Superior temporal gyrus (tissue), 1 donor: ENCODE data around the gene ZNF784.

ENCODE experiments used
- DNase-seq: peaks from one replicate; pipeline ENCODE4 v3.0.0-alpha.2; 2016; ENCODE audit errors: extremely low spot score

ZNF784 gene

GRCh38 chr19:55624109-55625003 lies at the start of gene ZNF784:
ZNF784 (minus strand) TSS chr19:55624566; CDS start chr19:55624561, 5 bp downstream.
- DNase-seq: peak; percentile 88

DNA sequence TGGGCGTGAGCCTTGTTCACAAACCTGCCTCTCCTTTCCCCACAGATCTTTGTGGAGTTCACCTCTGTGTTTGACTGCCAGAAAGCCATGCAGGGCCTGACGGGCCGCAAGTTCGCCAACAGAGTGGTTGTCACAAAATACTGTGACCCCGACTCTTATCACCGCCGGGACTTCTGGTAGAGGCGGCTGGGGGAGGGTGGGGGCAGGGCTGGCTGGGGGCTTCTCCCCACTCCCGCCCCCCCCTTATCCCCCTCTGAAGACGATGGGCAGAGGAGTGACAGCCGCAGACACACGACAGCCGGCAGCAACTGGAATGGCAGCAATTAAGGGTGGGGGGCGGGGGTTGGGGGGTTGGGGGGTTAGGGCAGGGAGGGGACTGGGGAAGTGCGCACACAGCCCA lies 49.5 kb upstream of the ZNF784 start:
- DNase-seq: no peak

GRCh38 chr19:55673465-55673864 lies 49.1 kb upstream of the ZNF784 start:
- DNase-seq: no peak

DNA sequence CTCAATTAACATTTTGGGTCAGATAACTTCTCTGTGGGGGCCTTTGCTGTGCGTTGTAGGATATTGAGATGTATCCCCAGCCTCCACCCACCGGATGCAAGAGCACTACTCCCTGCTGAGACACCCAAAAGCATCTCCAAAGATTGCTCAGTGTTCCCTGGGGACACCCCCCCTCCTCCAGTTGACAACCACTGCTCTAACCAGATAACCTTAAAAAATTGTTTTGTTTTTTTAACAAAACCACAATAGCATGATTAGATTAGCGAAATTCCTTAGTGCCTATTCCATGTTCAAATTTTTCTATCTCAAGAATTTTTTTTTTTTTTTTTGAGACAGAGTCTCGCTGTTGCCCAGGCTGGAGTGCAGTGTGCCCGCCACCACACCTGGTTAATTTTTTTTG lies 48.1 kb upstream of the ZNF784 start:
- no peak for DNase-seq

DNA sequence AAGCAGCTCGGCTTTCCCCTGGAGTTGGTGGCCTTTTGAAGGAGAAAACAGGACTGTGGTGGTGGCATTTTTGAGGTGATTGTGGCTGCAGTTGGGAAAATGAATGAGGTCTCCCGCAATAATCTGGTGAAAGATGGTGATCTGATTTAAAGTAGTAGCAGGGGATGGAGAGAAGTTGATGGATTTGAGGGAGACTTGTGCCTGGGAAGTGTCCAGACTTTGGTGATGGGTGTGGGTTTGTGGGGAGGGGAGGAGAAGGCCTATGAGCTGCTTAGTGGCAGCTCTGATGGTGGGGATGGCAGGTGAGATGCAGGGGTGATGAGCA lies 46.6 kb upstream of the ZNF784 start:
- DNase-seq: no peak

DNA sequence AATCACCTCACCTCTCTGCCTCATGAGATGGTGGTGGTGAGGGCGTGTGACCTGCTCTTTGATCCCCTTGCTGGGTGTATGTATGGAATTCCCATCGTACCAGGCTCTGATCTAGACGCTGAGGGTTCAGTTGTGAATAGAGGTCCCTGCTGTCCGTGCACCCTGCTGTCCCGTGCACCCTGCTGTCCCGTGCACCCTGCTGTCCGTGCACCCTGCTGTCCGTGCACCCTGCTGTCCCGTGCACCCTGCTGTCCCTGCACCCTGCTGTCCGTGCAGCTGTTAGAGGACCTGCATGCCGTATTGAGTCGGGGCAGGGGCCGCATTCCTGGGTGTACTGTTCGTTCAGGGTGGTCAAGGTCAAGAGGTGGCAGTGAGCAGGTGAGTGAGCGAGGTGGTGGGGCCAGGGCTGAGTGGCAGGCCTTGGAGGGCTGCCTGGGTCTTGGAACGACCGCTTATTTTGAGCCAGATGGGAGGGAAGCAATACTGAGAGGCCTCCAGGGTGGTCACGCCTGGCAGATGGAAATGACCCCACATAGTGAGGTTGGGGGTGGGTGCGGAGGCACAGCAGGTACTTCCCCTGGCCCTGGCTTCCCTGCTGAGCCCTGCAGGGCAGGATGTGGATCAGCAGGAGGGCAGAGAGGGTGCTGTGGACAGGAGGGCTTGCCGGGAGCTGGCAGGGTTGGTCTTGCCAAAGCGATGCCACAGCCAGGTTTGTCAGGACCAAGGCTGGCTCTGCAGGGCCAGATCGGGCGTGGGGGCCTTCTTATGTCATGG lies 46.1 kb upstream of the ZNF784 start:
- DNase-seq: no peak

DNA sequence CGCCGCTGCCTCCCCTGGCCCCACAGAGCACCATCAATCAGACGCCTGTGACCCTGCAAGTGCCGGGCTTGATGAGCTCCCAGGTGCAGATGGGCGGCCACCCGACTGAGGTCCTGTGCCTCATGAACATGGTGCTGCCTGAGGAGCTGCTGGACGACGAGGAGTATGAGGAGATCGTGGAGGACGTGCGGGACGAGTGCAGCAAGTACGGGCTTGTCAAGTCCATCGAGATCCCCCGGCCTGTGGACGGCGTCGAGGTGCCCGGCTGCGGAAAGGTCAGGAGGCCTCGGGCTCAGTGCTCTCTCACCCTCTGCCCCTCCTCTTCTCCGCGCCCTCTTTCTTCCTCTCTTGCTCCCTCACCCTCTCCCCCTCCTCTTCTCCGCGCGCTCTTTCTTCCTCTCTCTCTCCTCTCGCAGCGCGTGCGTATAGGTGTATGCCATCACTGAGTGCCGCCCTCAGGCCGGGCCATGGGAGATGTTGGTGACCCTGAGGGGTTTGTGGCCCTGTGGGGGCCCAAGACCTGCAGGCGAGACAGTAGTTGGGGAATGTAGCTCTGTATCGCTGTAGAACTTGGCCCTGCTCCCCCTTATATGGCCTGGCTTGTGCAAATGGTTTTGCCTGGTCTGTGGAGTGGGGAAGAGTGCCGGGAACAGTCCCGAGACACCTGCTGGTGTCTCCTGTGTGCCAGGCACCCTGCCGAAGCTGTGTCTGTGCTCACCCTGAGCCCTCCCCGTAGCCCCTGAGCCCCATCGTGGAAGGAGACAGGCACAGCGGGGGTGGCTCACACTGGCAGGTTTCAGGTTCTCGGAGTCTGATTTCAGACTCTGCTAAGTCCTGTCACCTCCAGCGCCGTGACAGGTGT lies 45.3 kb upstream of the ZNF784 start:
- no peak for DNase-seq

DNA sequence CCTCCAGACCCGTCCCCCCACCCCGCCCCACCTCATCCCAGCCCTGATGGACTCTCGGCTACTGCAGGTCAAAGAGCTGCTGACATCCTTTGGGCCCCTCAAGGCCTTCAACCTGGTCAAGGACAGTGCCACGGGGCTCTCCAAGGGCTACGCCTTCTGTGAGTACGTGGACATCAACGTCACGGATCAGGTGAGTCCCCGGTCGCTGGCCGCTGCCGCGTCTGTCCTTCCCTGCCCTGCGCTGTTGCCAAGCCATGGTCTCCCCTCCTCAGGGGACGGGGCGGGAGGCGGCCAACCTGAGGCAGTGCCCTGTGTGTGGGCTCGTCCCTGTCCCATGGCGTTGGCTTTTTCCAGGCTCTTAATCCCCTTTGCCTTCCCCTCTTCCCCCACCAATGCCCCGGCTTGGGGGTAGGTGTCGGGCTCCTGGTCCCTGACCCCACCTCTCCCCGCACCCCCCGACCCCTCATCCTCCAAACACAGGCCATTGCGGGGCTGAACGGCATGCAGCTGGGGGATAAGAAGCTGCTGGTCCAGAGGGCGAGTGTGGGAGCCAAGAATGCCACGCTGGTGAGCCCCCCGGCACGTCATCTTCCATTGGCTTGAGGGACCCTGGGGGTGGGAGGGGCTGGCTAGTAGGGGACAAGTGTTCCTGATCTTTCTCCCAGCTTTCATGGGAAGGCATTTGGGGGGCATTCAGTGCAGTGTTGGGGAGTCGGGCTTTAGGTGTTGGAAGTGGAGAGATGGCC lies 44.4 kb upstream of the ZNF784 start:
- DNase-seq: no peak

DNA sequence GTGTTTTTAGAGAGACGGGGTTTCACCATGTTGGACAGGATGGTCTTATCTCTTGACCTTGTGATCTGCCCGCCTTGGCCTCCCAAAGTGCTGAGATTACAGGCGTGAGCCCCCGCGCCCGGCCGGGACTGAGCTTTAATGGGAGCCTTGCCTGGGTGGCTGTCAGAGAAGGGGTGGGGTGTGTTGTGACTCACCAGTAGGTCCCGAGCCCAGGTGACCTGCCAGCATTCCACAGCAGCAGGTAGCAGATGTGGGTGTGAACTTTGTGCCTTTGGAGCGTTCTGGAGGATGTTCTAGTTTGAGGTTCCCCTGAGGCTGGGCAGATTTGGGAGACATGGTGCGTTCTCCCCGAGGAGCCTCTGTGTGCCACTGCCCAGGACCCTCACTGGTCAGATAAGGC lies 43.6 kb upstream of the ZNF784 start:
- no peak for DNase-seq

- no peak for DNase-seq
These were observed 43.1 kb upstream of the ZNF784 start for GRCh38 chr19:55667511-55667910.

DNA sequence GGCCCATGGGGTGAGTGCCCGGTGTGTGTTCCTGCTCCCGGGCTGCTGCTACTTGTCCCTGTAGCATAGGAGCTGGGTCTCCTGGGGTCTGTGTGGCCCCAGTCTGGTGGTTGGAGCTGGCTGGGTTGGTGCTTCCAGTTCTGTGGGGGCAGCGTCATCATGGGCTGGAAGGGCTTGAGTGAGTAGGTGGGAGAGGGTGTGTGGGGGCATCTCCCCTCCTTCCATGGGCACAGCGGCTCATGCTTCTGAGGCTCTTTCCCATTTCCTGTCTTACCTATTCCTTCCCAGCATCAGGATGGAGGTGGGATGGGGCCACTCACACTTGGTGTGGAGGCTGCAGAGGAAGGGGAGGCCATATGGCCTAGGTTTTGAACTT lies 42.6 kb upstream of the ZNF784 start:
- DNase-seq: no peak

DNA sequence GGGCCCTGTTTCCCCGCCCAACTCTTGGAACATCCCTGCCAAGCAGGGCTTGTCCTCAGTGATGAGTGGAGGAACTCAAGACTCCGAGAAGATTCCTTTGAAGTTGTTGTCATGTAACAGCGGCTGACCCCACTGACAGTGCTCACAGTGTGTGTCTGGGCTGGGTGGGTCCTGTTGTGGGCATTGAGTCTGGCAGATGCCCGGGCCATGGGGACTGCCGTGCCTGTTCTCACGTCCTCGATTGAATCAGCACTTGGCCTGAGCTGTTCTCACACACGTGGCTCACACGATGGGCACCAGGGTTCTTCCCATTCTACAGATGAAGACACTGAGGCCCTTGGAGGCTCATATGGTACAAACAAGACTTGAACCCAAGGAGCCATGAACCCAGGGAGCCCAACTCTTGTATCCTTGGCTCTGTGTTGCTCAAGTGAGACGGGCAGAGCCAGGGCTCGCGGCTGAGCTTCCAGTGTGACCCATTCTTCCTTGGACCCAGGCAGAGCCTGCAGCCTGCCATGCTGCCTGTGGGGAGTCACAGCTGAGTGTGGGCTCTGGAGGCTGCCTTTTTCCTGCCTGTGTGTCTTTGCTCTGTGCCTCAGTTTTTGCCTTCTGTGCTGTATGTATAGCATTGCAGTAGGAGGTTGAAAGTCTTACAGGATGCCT lies 42.1 kb upstream of the ZNF784 start:
- no peak for DNase-seq

DNA sequence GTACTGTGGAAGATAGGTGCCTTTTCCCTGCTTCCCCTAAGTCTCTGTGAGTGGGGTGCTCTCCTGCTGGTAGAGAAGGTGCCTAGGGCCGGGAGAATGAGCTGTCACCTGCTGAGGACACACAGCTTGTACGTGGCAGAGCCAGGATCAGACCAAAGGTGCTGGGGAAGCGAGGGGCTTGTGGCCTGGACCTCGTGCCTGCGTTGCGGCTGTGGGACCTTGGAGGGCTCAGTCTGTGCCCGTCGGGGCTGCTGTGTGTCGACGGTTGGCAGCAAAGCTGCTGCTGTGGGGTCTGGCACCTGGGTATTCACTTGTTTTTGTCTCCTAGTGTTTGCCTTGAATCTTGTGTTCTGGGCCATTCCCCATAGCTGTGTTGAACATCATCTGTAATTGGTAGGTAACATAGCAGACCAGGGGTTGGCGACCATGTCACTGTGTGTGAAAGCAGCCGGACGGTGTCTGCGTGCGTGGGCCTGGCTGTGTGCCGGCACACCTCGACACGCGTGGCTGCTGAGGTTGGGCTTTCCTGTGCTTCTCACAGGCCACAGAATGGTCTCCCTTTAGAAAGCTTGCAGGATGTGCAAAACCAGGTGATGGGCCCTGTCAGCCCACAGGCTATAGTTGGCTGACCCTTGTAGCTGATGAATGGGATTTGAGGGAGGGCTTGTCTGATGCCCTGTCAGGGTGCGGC lies 39.6 kb upstream of the ZNF784 start:
- DNase-seq: no peak

DNA sequence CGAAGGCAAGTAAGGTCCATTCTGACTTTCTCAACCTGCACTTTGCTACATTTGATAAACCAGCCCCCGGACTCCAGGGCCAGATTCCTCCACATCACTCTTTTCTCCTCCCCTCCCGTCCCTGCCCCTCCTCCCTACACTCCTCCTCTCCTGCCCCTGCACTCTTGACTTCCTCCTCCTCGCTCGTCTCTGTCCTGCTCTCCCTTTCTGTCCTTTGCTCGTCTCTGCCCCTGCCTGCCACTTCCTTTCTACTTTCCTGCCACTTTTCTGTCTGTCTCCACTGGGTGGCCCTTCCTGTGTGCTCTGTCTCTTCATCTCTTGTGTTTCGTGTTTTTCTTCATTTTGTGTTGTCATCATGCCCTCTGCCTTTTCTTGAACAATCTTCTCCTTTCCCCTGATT lies 37.5 kb upstream of the ZNF784 start:
- no peak for DNase-seq

DNA sequence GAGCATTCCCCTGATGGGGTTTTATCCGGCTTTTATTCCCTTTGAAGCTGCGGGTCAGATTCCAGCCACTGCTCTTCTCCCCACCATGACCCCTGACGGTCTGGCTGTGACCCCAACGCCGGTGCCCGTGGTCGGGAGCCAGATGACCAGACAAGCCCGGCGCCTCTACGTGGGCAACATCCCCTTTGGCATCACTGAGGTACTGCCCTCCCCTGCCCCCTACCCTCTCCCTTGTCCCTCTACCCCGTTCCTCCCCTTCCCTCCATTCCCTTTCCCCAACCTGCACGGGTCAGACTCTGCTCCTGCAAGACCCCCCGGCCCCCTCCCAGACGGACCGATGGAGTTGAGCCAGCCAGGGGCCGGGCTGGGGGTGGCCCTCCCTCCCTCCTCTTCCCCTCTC lies 36.6 kb upstream of the ZNF784 start:
- DNase-seq: no peak

DNA sequence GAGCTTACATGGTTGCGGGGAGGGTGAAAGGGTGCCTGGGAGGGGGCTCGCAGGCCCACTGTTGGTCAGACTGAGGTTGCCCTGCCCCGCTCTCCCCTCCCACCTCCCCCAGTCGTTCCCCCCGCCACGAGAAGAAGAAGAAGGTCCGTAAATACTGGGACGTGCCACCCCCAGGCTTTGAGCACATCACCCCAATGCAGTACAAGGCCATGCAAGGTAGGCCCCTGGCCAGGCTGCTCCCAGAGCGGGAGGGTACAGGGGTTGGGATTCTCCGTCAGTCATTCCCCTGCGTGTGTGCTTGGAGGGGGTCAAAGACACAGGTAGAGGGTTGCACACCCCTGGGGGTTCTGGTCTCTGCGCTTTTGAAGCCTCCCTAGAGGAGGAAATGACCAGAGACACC lies 36.0 kb upstream of the ZNF784 start:
- DNase-seq: no peak

- DNase-seq: no peak
These were observed 35.5 kb upstream of the ZNF784 start for GRCh38 chr19:55659822-55660221.

GRCh38 chr19:55658846-55659459 lies 34.6 kb upstream of the ZNF784 start:
- no peak for DNase-seq

DNA sequence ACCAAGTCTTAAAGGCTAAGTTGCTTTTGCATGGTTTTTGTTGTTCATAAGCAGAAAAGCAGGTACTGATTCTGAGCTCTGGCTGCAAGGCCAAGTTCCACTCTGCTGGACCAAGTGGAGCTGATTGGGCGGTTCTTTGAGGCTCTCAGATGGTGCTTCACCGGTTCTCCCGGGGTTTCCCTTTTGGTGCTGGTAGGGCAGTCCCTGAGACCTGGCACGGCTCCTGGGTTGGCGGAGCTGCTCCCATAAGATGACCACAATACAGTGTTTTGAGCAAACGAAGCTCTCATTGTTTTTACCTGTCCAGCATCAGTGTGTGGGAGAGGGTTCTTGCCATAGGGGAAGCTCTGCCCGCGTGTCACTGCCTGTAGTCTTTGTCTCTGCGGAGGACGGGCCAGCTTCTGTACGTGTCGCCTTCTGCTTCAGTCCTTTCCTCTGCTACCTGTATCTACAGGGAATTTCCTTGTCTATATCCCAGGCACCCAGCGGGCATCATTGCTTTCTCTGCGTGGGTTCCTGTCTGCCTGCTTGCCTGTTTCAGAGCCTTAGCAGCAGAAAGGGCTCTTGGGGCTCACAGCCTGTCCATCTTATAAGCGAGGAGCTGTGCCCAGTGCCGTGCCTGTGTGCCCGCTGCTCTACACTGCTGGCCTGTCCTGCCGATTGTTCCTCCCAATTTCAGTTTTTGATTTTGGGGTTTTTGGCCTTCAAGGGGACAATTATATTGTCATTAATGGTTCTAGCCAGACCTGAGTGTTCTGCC lies 32.8 kb upstream of the ZNF784 start:
- no peak for DNase-seq
